Kidney tubule cell (primary cell): ENCODE data around the gene CNNM4.

Source experiments
- DNase-seq: peaks from one replicate; pipeline ENCODE4 v3.0.0-alpha.2; 2018; ENCODE audit warnings: low spot score

CNNM4 gene

GRCh38 chr2:96811917-96812316 is 51.2 kb downstream of the CNNM4 start:
- no peak for DNase-seq

- DNase-seq: no peak
These were observed 53.0 kb downstream of the CNNM4 start for GRCh38 chr2:96813656-96814055.

- peak; percentile 55 for DNase-seq
These were observed 54.8 kb downstream of the CNNM4 start for GRCh38 chr2:96815326-96816126.

GRCh38 chr2:96816127-96816835 is 55.6 kb downstream of the CNNM4 start, which contains the start of gene CNNM3:
TSS of gene CNNM3 (plus strand) at chr2:96816268. CDS start at chr2:96816278, 10 bp downstream.
- DNase-seq: peak; percentile 95

- DNase-seq: no peak
These were observed 56.4 kb downstream of the CNNM4 start for GRCh38 chr2:96816836-96817702.

- DNase-seq: no peak
These were observed 57.2 kb downstream of the CNNM4 start for GRCh38 chr2:96817882-96818281.

GRCh38 chr2:96819128-96819875 is 58.6 kb downstream of the CNNM4 start:
- no peak for DNase-seq

- no peak for DNase-seq
These were observed 59.3 kb downstream of the CNNM4 start for GRCh38 chr2:96819876-96820511.

- no peak for DNase-seq
These were observed 60.5 kb downstream of the CNNM4 start for GRCh38 chr2:96821113-96821675.

- DNase-seq: no peak
These were observed 62.1 kb downstream of the CNNM4 start for GRCh38 chr2:96822786-96823185.

- DNase-seq: no peak
These were observed 62.5 kb downstream of the CNNM4 start for GRCh38 chr2:96823198-96823597.

- peak; percentile 47 for DNase-seq
These were observed 63.6 kb downstream of the CNNM4 start for GRCh38 chr2:96824079-96824870.

GRCh38 chr2:96825057-96825456 is 64.4 kb downstream of the CNNM4 start:
- DNase-seq: no peak

GRCh38 chr2:96826546-96827278 is 66.0 kb downstream of the CNNM4 start:
- DNase-seq: no peak

- DNase-seq: no peak
These were observed 67.7 kb downstream of the CNNM4 start for GRCh38 chr2:96828436-96828835.

GRCh38 chr2:96828874-96829273 is 68.2 kb downstream of the CNNM4 start:
- DNase-seq: no peak

- no peak for DNase-seq
These were observed 69.4 kb downstream of the CNNM4 start for GRCh38 chr2:96830044-96830562.

- no peak for DNase-seq
These were observed 71.0 kb downstream of the CNNM4 start for GRCh38 chr2:96831679-96832078.

GRCh38 chr2:96832408-96832753 is 71.7 kb downstream of the CNNM4 start:
- no peak for DNase-seq
